GM19467 (cell line): ENCODE measurements around the gene PTGDR2.
"Not testable (repeated sequence)": the region's sequence is repeated elsewhere in the genome, so short reads cannot be mapped to it uniquely, and the experiment has no call there.

Experiments used
- ATAC-seq: cut with Tn5 transposase; IDR thresholded peaks from one replicate; pipeline ENCODE4 v1.9.1; 2021; ENCODE audit warnings: mild to moderate bottlenecking, moderate library complexity; ENCODE audit not compliant: unreplicated experiment

PTGDR2 gene

GRCh38 chr11:60844045-60844869 lies 11.5 kb downstream of the PTGDR2 start:
- ATAC-seq, result no peak

- ATAC-seq, result no peak
These were observed 12.8 kb downstream of the PTGDR2 start for GRCh38 chr11:60842668-60843600.

- ATAC-seq, result peak; percentile 61
These were observed 13.7 kb downstream of the PTGDR2 start, which contains the start of gene CCDC86 for GRCh38 chr11:60841797-60842667. Gene CCDC86 (plus strand): TSS chr11:60842113. CDS start chr11:60842125, 12 bp downstream.

GRCh38 chr11:60840470-60841430 lies 15.0 kb downstream of the PTGDR2 start:
- ATAC-seq, result no peak

- no peak for ATAC-seq
These were observed 17.6 kb downstream of the PTGDR2 start for GRCh38 chr11:60838132-60838531.

- ATAC-seq, result no peak
These were observed 18.8 kb downstream of the PTGDR2 start for GRCh38 chr11:60836866-60837515.

GRCh38 chr11:60835534-60835846 lies 20.3 kb downstream of the PTGDR2 start:
- ATAC-seq, result no peak

GRCh38 chr11:60834742-60835533 lies 20.8 kb downstream of the PTGDR2 start:
- ATAC-seq, result no peak

GRCh38 chr11:60831501-60832079 lies 24.2 kb downstream of the PTGDR2 start:
- no peak for ATAC-seq

- ATAC-seq, result peak; percentile 69
These were observed 24.6 kb downstream of the PTGDR2 start for GRCh38 chr11:60831143-60831500.

- ATAC-seq, result no peak
These were observed 25.1 kb downstream of the PTGDR2 start for GRCh38 chr11:60830478-60831142.

GRCh38 chr11:60825790-60826189 lies 30.0 kb downstream of the PTGDR2 start:
- ATAC-seq, result no peak

GRCh38 chr11:60825118-60825517 lies 30.6 kb downstream of the PTGDR2 start:
- no peak for ATAC-seq

- ATAC-seq, result not testable (repeated sequence)
These were observed 31.9 kb downstream of the PTGDR2 start for GRCh38 chr11:60823745-60824306.

- ATAC-seq, result no peak
These were observed 33.7 kb downstream of the PTGDR2 start for GRCh38 chr11:60821827-60822599.

GRCh38 chr11:60818057-60818456 lies 37.7 kb downstream of the PTGDR2 start:
- no peak for ATAC-seq
